ENCODE measurements around the gene TRIP13.
"Not testable (repeated sequence)": the region's sequence is repeated elsewhere in the genome, so short reads cannot be mapped to it uniquely, and the experiment has no call there.

Gene TRIP13

GRCh38 chr5:939368-939767 lies 46.7 kb downstream of the TRIP13 start:
- Histone ChIP-seq H3K27ac (ENCODE audit: low read length) (no peak overlapping the region), H3K9ac (ENCODE audit: low read length) (no peak overlapping the region)

DNA sequence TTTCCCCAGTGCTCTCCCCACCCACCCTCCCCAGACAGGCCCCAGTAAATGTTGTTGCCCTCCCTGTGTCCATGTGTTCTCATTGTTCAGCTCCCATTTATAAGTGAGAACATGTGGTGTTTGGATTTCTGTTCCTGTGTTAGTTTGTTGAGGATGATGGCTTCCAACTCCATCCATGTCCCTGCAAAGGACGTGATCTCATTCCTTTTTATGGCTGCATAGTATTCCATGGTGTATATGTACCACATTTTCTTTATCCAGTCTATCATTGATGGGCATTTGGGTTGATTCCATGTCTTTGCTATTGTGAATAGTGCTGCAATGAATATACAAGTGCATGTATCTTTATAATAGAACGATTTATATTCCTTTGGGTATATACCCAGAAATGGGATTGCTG lies 48.1 kb downstream of the TRIP13 start:
- H3K9ac ChIP-seq (ENCODE audit: low read length); DNase-seq; H3K4me3 ChIP-seq (ENCODE audit: low read length); H3K4me1 ChIP-seq (ENCODE audit: low read length); H3K36me3 ChIP-seq (replicated peaks; ENCODE audit: insufficient read depth, low read length); H3K4me2 ChIP-seq (ENCODE audit: low read depth, low read length); H2AFZ ChIP-seq (ENCODE audit: low read length); H3F3A ChIP-seq (ENCODE audit: insufficient read depth, low read length); H4K20me1 ChIP-seq (ENCODE audit: insufficient read depth, low read length); H3K79me2 ChIP-seq (ENCODE audit: low read length); H3K9me2 ChIP-seq (replicated peaks; ENCODE audit: insufficient read depth, low read length); H3K27ac ChIP-seq (ENCODE audit: low read length); H3K9me3 ChIP-seq (replicated peaks; ENCODE audit: insufficient read depth, low read length): not testable (repeated sequence)
- H3K27me3 ChIP-seq (replicated peaks; ENCODE audit: insufficient read depth, low read length), result peaks cover 12% of the 10 kb centered on the region

More at GRCh38 chr5:939368-939767, 46.7 kb downstream of the TRIP13 start:
- H3K4me3 ChIP-seq (ENCODE audit: low read length), result no peak overlapping the region
- H3K36me3 ChIP-seq (replicated peaks; ENCODE audit: insufficient read depth, low read length), result no peaks in the 10 kb centered on the region
- H3K27me3 ChIP-seq (replicated peaks; ENCODE audit: insufficient read depth, low read length), result peaks cover 12% of the 10 kb centered on the region; the same call in 1 of the 2 replicates
- H3K9me2 ChIP-seq (replicated peaks; ENCODE audit: insufficient read depth, low read length), result no peaks in the 10 kb centered on the region
- H4K20me1 ChIP-seq (ENCODE audit: insufficient read depth, low read length), result no peaks in the 10 kb centered on the region
- no peak for DNase-seq
- no peaks in the 10 kb centered on the region for H3K79me2 ChIP-seq (ENCODE audit: low read length)
- H3K4me1 ChIP-seq (ENCODE audit: low read length), result no peaks in the 10 kb centered on the region
- no peaks in the 10 kb centered on the region for H3F3A ChIP-seq (ENCODE audit: insufficient read depth, low read length)
- no peaks in the 10 kb centered on the region for H3K9me3 ChIP-seq (replicated peaks; ENCODE audit: insufficient read depth, low read length)
- no peak overlapping the region for H2AFZ ChIP-seq (ENCODE audit: low read length)
- H3K4me2 ChIP-seq (ENCODE audit: low read depth, low read length), result no peak overlapping the region
- no peak for TF ChIP-seq EZH2 (optimal IDR thresholded peaks at IDR 0.05; ENCODE audit: low read depth, low read length)
- TF ChIP-seq EZH2phosphoT487 (IDR thresholded peaks at IDR 0.05; ENCODE audit: low read length), result no peak
- no peak for TF ChIP-seq CTCF (IDR thresholded peaks at IDR 0.05; ENCODE audit: low read length)

DNA sequence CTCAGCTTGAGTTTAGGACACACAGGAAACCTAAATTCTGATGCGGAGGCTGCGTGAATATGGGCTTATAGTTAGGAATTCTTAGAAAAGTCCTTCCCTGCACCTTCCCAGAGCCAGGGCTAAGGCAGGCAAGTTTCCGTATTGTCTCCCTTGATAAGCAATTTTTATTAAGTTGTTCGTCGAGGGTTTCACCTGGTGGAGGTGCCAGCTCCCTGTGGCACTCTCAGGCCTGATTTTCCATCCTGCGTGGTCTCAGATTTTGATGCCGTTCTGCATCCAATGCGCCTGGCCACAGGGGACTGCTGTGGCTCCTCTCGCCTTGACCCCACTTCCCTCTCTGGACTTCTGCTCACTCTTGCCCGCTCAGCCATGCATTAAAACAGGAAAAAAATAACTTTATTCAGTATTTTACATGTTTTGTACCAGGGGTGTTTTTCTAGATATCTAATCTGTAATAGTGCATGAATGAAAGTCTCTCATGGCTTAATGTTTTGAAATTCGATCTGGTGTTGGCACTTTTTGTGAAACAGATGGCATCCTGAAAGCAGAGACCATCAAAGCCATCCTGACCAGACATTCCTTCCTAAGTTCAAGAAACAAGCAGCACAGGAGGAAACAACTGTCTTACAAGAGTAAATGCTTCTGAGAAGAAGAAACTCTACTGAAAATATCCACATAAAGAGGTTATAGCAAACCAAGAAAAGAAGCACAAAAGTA lies 50.7 kb downstream of the TRIP13 start:
- H3K4me3 ChIP-seq (ENCODE audit: low read length), result no peak overlapping the region
- H2AFZ ChIP-seq (ENCODE audit: low read length), result no peak overlapping the region
- peaks cover 7% of the 10 kb centered on the region; the same call in 1 of the 2 replicates for H3K4me1 ChIP-seq (ENCODE audit: low read length)
- no peak for DNase-seq
- H3K4me2 ChIP-seq (ENCODE audit: low read depth, low read length), result no peak overlapping the region
- no peak overlapping the region for H3K27ac ChIP-seq (ENCODE audit: low read length)
- H3K9me2 ChIP-seq (replicated peaks; ENCODE audit: insufficient read depth, low read length), result no peaks in the 10 kb centered on the region
- H3K9me3 ChIP-seq (replicated peaks; ENCODE audit: insufficient read depth, low read length), result no peaks in the 10 kb centered on the region
- no peaks in the 10 kb centered on the region for H3F3A ChIP-seq (ENCODE audit: insufficient read depth, low read length)
- no peaks in the 10 kb centered on the region for H4K20me1 ChIP-seq (ENCODE audit: insufficient read depth, low read length)
- H3K27me3 ChIP-seq (replicated peaks; ENCODE audit: insufficient read depth, low read length), result peaks cover 31% of the 10 kb centered on the region
- no peaks in the 10 kb centered on the region for H3K36me3 ChIP-seq (replicated peaks; ENCODE audit: insufficient read depth, low read length)
- no peak for TF ChIP-seq EZH2phosphoT487 (IDR thresholded peaks at IDR 0.05; ENCODE audit: low read length)
- H3K9ac ChIP-seq (ENCODE audit: low read length), result no peak overlapping the region
- no peaks in the 10 kb centered on the region for H3K79me2 ChIP-seq (ENCODE audit: low read length)

- Histone ChIP-seq H4K20me1 (ENCODE audit: insufficient read depth, low read length) (no peaks in the 10 kb centered on the region), H3K9me3 (replicated peaks; ENCODE audit: insufficient read depth, low read length) (no peaks in the 10 kb centered on the region), H3K4me3 (ENCODE audit: low read length) (no peak overlapping the region), H3K27me3 (replicated peaks; ENCODE audit: insufficient read depth, low read length) (peaks cover 31% of the 10 kb centered on the region), H3K27ac (ENCODE audit: low read length) (no peak overlapping the region), H2AFZ (ENCODE audit: low read length) (no peak overlapping the region), H3K36me3 (replicated peaks; ENCODE audit: insufficient read depth, low read length) (no peaks in the 10 kb centered on the region), H3K79me2 (ENCODE audit: low read length) (no peaks in the 10 kb centered on the region), H3K4me1 (ENCODE audit: low read length) (peaks cover 7% of the 10 kb centered on the region; the same call in 1 of the 2 replicates), H3K9ac (ENCODE audit: low read length) (no peak overlapping the region), H3F3A (ENCODE audit: insufficient read depth, low read length) (no peaks in the 10 kb centered on the region), H3K9me2 (replicated peaks; ENCODE audit: insufficient read depth, low read length) (no peaks in the 10 kb centered on the region), H3K4me2 (ENCODE audit: low read depth, low read length) (no peak overlapping the region)
- DNase-seq, result no peak
- no peak for TF ChIP-seq EZH2 (optimal IDR thresholded peaks at IDR 0.05; ENCODE audit: low read depth, low read length)
- TF ChIP-seq EZH2phosphoT487 (IDR thresholded peaks at IDR 0.05; ENCODE audit: low read length), result no peak
- no peak for TF ChIP-seq CTCF (IDR thresholded peaks at IDR 0.05; ENCODE audit: low read length)
Observed at GRCh38 chr5:943918-944620, 51.4 kb downstream of the TRIP13 start.

All from MM.1S (cell line).